MM.1S (cell line): Measurements from ENCODE around the gene GRIK4.

Experiments
- CTCF ChIP-seq: fragments of 300-600 bp; sonication (generic); IDR thresholded peaks from 2 replicates; pipeline ENCODE4 v1.5.1; 2016; ENCODE audit warnings: antibody characterized with exemption, low read length, mixed read lengths
- EZH2 ChIP-seq: fragments of 300-600 bp; sonication (generic); optimal IDR thresholded peaks from 2 replicates; pipeline ENCODE3; 2017; ENCODE audit warnings: low read depth, mild to moderate bottlenecking, antibody characterized with exemption, low read length, mixed read lengths
- EZH2phosphoT487 ChIP-seq: fragments of 300-600 bp; sonication (generic); IDR thresholded peaks from 2 replicates; pipeline ENCODE4 v1.6.1; 2018; ENCODE audit warnings: antibody characterized with exemption, low read length

- TF ChIP-seq CTCF (no peak), EZH2 (no peak), EZH2phosphoT487 (no peak)
Observed at GRCh38 chr11:120548682-120549209, 37.2 kb downstream of the GRIK4 start.
